Skeletal muscle tissue (tissue), 4 donors: Measurements from ENCODE around the gene CLDN20. TPM values are rescaled to one million over a fixed set of nuclear protein-coding genes. Genes with fewer than 3 reads are reported as not detected.

Experiments used
- H3K27ac ChIP-seq: one replicate; pipeline ENCODE4 v1.7.0; 2013; ENCODE audit warnings: mild to moderate bottlenecking, low read depth, low read length, inconsistent platforms
- H3K27me3 ChIP-seq, 3 donors: one replicate each; pipeline ENCODE4 v1.7.0; 2013; ENCODE audit warnings: low read length in 3 of 3; ENCODE audit not compliant: control insufficient read depth in 3 of 3, insufficient read depth in 3 of 3
- H3K36me3 ChIP-seq, 3 donors: one replicate each; pipeline ENCODE4 v1.7.0; 2013; ENCODE audit warnings: low read length in 3 of 3; ENCODE audit not compliant: control insufficient read depth in 3 of 3, insufficient read depth in 3 of 3
- H3K4me1 ChIP-seq, 3 donors: one replicate each; pipeline ENCODE4 v1.7.0; 2013; ENCODE audit warnings: low read length in 3 of 3, mild to moderate bottlenecking in 3 of 3; ENCODE audit not compliant: control insufficient read depth in 3 of 3, insufficient read depth in 3 of 3
- H3K4me3 ChIP-seq, 3 donors: one replicate each; pipeline ENCODE4 v1.7.0; 2013; ENCODE audit warnings: low read length in 3 of 3
- H3K9ac ChIP-seq, 3 donors: one replicate each; pipeline ENCODE4 v1.7.0; 2013; ENCODE audit warnings: low read length in 3 of 3, mild to moderate bottlenecking in 3 of 3, moderate library complexity in 2 of 3, low read depth in 1 of 3
- H3K9me3 ChIP-seq, 3 donors: one replicate each; pipeline ENCODE4 v1.7.0; 2013; ENCODE audit warnings: low read length in 3 of 3; ENCODE audit not compliant: control insufficient read depth in 3 of 3
- total RNA-seq: library from RNA; depleted of rRNA; stranded (reverse); fragments of >200 nt; gene quantifications from one replicate; pipeline ENCODE4 v1.2.3, GENCODE V29; 2014
- donor health status: Osteomylitis.

The CLDN20 gene
- total RNA-seq, 1 donor from 2014 or later, result not detected

DNA sequence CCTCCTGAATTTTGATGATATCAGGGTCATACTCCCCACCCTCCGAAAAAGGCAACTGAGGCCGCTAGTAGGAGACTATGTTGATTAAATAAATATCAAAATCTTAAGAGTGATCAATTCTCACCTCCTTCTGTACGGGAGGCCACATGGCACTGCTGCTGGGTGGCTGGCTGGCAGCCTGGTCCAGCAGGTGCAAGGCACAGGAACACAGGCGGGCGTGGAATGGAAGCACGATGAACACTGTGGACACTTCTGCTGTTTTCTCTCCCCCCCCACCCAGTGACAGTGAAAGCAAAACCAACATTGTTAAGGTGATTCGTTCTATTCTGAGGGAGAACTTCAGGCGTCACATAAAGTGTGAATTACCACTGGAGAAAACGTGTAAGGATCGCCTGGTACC, 9.7 kb upstream of the CLDN20 start:
- Histone ChIP-seq H3K4me3 (no peak overlapping the region), H3K27me3 (no peaks in the 10 kb centered on the region)

GRCh38 chr6:155256122-155256795, 7.6 kb upstream of the CLDN20 start:
- Histone ChIP-seq H3K4me3 (no peak overlapping the region), H3K9me3 (no peaks in the 10 kb centered on the region), H3K27ac (no peak overlapping the region), H3K9ac (no peak overlapping the region), H3K36me3 (peaks cover 36 to 48% (median 42%) of the 10 kb centered on the region in 3 donors), H3K4me1 (peaks cover 0 to 16% (median 10%) of the 10 kb centered on the region in 3 donors), H3K27me3 (no peaks in the 10 kb centered on the region)

More for the DNA sequence above, 9.7 kb upstream of the CLDN20 start:
- peaks cover 0 to 16% (median 10%) of the 10 kb centered on the region in 3 donors for H3K4me1 ChIP-seq
- peak overlapping the region in 2 of 3 donors; percentile 1 to 4 for H3K9ac ChIP-seq
- H3K9me3 ChIP-seq, result no peaks in the 10 kb centered on the region
- H3K27ac ChIP-seq, result peak overlapping the region; percentile 75
- H3K36me3 ChIP-seq, result peaks cover 31 to 42% (median 40%) of the 10 kb centered on the region in 3 donors

GRCh38 chr6:155257796-155258195, 6.0 kb upstream of the CLDN20 start:
- peaks cover 32 to 43% (median 39%) of the 10 kb centered on the region in 3 donors for H3K36me3 ChIP-seq
- no peak overlapping the region for H3K4me3 ChIP-seq

GRCh38 chr6:155259204-155259603, 4.6 kb upstream of the CLDN20 start:
- H3K36me3 ChIP-seq, result peaks cover 32 to 43% (median 41%) of the 10 kb centered on the region in 3 donors
- peaks cover 0 to 6% (median 3%) of the 10 kb centered on the region in 3 donors for H3K4me1 ChIP-seq
- H3K4me3 ChIP-seq, result no peak overlapping the region
- no peak overlapping the region for H3K9ac ChIP-seq
- no peaks in the 10 kb centered on the region for H3K9me3 ChIP-seq
- H3K27me3 ChIP-seq, result no peaks in the 10 kb centered on the region
- no peak overlapping the region for H3K27ac ChIP-seq

More at GRCh38 chr6:155257796-155258195, 6.0 kb upstream of the CLDN20 start:
- H3K27me3 ChIP-seq, result no peaks in the 10 kb centered on the region
- H3K4me1 ChIP-seq, result peaks cover 0 to 16% (median 10%) of the 10 kb centered on the region in 3 donors
- H3K9ac ChIP-seq, result no peak overlapping the region
- H3K9me3 ChIP-seq, result no peaks in the 10 kb centered on the region
- no peak overlapping the region for H3K27ac ChIP-seq

- H3K9me3 ChIP-seq, result no peaks in the 10 kb centered on the region
- H3K4me1 ChIP-seq, result no peaks in the 10 kb centered on the region
- H3K27ac ChIP-seq, result no peak overlapping the region
- no peaks in the 10 kb centered on the region for H3K27me3 ChIP-seq
- no peak overlapping the region for H3K4me3 ChIP-seq
- no peak overlapping the region for H3K9ac ChIP-seq
- H3K36me3 ChIP-seq, result peaks cover 30 to 40% (median 37%) of the 10 kb centered on the region in 3 donors
Measured at GRCh38 chr6:155259897-155260296, 3.9 kb upstream of the CLDN20 start.

GRCh38 chr6:155260686-155261085, 3.1 kb upstream of the CLDN20 start:
- peaks cover 27 to 38% (median 33%) of the 10 kb centered on the region in 3 donors for H3K36me3 ChIP-seq
- no peak overlapping the region for H3K27ac ChIP-seq
- no peak overlapping the region for H3K9ac ChIP-seq
- no peaks in the 10 kb centered on the region for H3K27me3 ChIP-seq
- H3K4me3 ChIP-seq, result no peak overlapping the region
- no peaks in the 10 kb centered on the region for H3K9me3 ChIP-seq
- no peaks in the 10 kb centered on the region for H3K4me1 ChIP-seq

- no peaks in the 10 kb centered on the region for H3K27me3 ChIP-seq
- no peaks in the 10 kb centered on the region for H3K9me3 ChIP-seq
- H3K4me3 ChIP-seq, result no peak overlapping the region
- no peak overlapping the region for H3K27ac ChIP-seq
- no peaks in the 10 kb centered on the region for H3K4me1 ChIP-seq
- no peak overlapping the region for H3K9ac ChIP-seq
- H3K36me3 ChIP-seq, result peaks cover 27 to 34% (median 33%) of the 10 kb centered on the region in 3 donors
Measured at GRCh38 chr6:155261111-155261900, 2.5 kb upstream of the CLDN20 start.

DNA sequence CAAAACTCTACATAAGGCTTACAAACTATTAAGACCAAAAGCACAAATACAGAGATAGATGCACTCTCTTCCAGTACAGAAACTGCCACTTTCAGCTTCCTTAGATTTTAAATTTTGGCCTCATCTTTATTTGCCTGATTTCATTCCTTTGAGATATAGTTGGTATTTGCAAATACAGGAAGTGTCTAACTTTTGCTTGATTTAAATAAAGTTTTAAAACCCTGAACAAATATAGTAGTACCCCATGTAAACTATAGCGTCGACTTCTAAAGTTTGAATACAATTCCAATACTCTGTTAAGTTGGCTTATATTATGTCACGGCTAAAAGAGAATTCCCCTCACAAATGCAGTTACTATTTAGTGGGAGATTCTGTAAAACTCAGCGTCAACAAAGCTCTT, 1.2 kb upstream of the CLDN20 start:
- no peaks in the 10 kb centered on the region for H3K4me1 ChIP-seq
- H3K4me3 ChIP-seq, result no peak overlapping the region
- no peak overlapping the region for H3K9ac ChIP-seq
- no peaks in the 10 kb centered on the region for H3K27me3 ChIP-seq
- H3K27ac ChIP-seq, result no peak overlapping the region
- H3K9me3 ChIP-seq, result no peaks in the 10 kb centered on the region
- H3K36me3 ChIP-seq, result peaks cover 20 to 27% (median 24%) of the 10 kb centered on the region in 3 donors

DNA sequence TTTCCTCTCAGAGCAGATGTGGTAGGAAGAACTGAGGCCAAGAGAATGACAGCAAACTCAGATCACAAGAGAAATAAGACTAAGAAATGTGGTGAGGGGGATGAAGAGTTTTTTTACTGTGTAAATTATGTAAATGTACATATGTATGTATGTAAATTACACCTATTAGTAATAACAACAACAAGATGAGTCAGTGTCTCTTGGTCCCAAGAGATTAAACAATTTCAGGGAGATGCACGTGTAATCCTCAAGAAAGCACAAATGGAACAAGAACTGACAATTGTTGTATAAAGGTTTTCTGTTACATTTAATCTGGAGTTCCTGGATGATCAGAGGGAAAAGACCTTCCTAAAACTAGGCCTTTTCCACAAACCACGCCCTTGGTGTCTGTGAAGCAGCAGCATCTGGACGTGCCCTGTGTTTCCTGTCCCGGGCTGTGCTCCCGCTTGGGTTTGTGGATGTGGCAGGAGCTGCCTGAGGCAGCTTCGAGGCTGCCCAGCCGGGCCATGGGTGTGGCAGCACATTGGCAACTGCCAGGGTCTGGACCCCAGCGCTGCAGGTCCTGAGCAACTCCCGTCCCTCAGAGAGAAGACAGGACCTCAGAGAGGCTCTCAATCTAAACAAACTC, 994 bp downstream of the CLDN20 start:
- H3K27ac ChIP-seq, result no peak overlapping the region
- H3K9ac ChIP-seq, result no peak overlapping the region
- H3K4me1 ChIP-seq, result no peaks in the 10 kb centered on the region
- no peak overlapping the region for H3K4me3 ChIP-seq
- no peaks in the 10 kb centered on the region for H3K27me3 ChIP-seq
- H3K36me3 ChIP-seq, result peaks cover 5 to 7% (median 6%) of the 10 kb centered on the region in 3 donors
- H3K9me3 ChIP-seq, result no peaks in the 10 kb centered on the region
